Heart left ventricle (tissue), 16 donors: ENCODE measurements around the gene FEN1. TPM values are rescaled to one million over a fixed set of nuclear protein-coding genes. Genes with fewer than 3 reads are reported as not detected.

ENCODE experiments used
- ATAC-seq, 4 donors: fragments of 200-7000 bp; cut with Tn5 transposase; one replicate each; pipeline ENCODE4 v1.9.1; 2020 to 2022; ENCODE audit warnings: moderate library complexity in 4 of 4, mild to moderate bottlenecking in 3 of 4, moderate number of reproducible peaks in 1 of 4
- DNase-seq, 5 donors: peaks; one replicate each; pipeline ENCODE4 v3.0.0-alpha.2; 2020
- H3K27ac ChIP-seq, 12 donors: fragments of 200-600 bp; sonication (generic) in 4 of 12; one replicate each; pipeline versions ENCODE4 v1.5.0 to v1.8.0; 2016 to 2022; ENCODE audit warnings: mild to moderate bottlenecking in 2 of 12
- H3K27me3 ChIP-seq, 9 donors: fragments of 200-600 bp; sonication (generic) in 2 of 9; one replicate each; pipeline versions ENCODE4 v1.5.1 to v1.8.0; 2016 to 2022; ENCODE audit warnings: mild to moderate bottlenecking in 3 of 9
- H3K36me3 ChIP-seq, 9 donors: fragments of 200-600 bp; sonication (generic) in 2 of 9; one replicate each; pipeline versions ENCODE4 v1.5.0 to v1.8.0; 2018 to 2022; ENCODE audit warnings: mild to moderate bottlenecking in 2 of 9
- H3K4me1 ChIP-seq, 12 donors: fragments of 200-600 bp; sonication (generic) in 4 of 12; one replicate each; pipeline versions ENCODE4 v1.5.0 to v1.8.0; 2016 to 2022; ENCODE audit warnings: mild to moderate bottlenecking in 3 of 12
- H3K4me3 ChIP-seq, 12 donors: fragments of 200-600 bp; sonication (generic) in 4 of 12; one replicate each; pipeline versions ENCODE4 v1.5.0 to v1.8.0; 2017 to 2022; ENCODE audit warnings: mild to moderate bottlenecking in 9 of 12, moderate library complexity in 4 of 12
- H3K9me3 ChIP-seq, 12 donors: fragments of 200-600 bp; sonication (generic) in 4 of 12; one replicate each; pipeline versions ENCODE4 v1.5.0 to v1.8.0; 2016 to 2022; ENCODE audit warnings: mild to moderate bottlenecking in 1 of 12
- CTCF ChIP-seq, 12 donors: fragments of 200-600 bp; sonication (generic) in 4 of 12; IDR thresholded peaks; one replicate each; pipeline versions ENCODE4 v1.5.0 to v1.8.0; 2018 to 2022; ENCODE audit warnings: antibody characterized with exemption in 12 of 12, mild to moderate bottlenecking in 5 of 12
- POLR2A ChIP-seq, 2 donors: fragments of 450-650 bp; IDR thresholded peaks; one replicate each; pipeline ENCODE4 v1.6.1; 2017; ENCODE audit warnings: antibody characterized with exemption in 2 of 2, mild to moderate bottlenecking in 2 of 2, moderate library complexity in 2 of 2
- WGBS, 4 donors: extraction: QIAGEN DNeasy Blood & Tissue Kit in 2 of 4; methylation state at CpG; one replicate each; pipeline versions ENCODE4 v1.1.5 to v1.1.7; 2013 to 2018; 5-methylcytosine and 5-hydroxymethylcytosine counted together
- intact Hi-C, 10 donors: fragments of 100-400 bp; cut with DNase I; formaldehyde crosslinking; loops; one replicate each; pipeline versions ENCODE4 v1.11.1 to v1.14.2; 2022
- polyA plus RNA-seq, 2 donors: library from polyadenylated mRNA; stranded (reverse); fragments of 200-250 nt; gene quantifications; one replicate each; pipeline ENCODE4 v1.2.3, GENCODE V29; 2013
- total RNA-seq, 9 donors: library from RNA; depleted of rRNA in 2 of 9; stranded (reverse); fragments of >200 nt in 2 of 9; fragmentation: NEBNext Ultra II Directional in 3 of 9; extraction: Animal tissue kit (Norgen Biotek cat#: 25700) in 3 of 9; gene quantifications; one replicate each; pipeline versions ENCODE4 v1.1.0 to v1.2.4, GENCODE V29; 2016 to 2023
- donor health status: ischemic (EF 13 %, LVEDD 7.1; RV severe dilation, severe dysfunction).
- donor health status: healthy with polysubstance abuse.
- donor health status: DM: no; HTN: yes; CAD: no.
- donor health status: DM: no; HTN: no; CAD: no.
- donor health status: ischemic (EF 25% LVEDD 6.9; RV normal size, moderate dysfunction).
- donor health status: ischemic (EF 25% LVEDD 5.7; RV mildly dilated, moderate dysfunction).
- donor health status: healthy.
- donor health status: DM: yes; HTN: yes; CAD: no.
- donor health status: ischemic (EF 35%, LVEDD 5.7; RV mildly dilated, moderate dysfunction).
- donor health status: nonischemic (EF 11% LVEDD 7.7; RV severe dilation, severe dysfunction).
- donor health status: DM: yes; HTN: yes; CAD: no.
- donor health status: PGD.
- donor health status: ischemic (EF 29% LVEDD 5.4; RV normal size, mild dysfunction).
- donor health status: nonischemic (EF 23%, LVEDD 6.1; RV moderate dilation, normal function).

Gene FEN1
- total and polyA plus RNA-seq, 11 donors: 2.6 to 13.7 (median 6.8) TPM

GRCh38 chr11:61769946-61770683 lies 22.6 kb upstream of the FEN1 start:
- H3K27ac ChIP-seq: no peak overlapping the region
- intact Hi-C loops: no loop called here
- H3K9me3 ChIP-seq: no peaks in the 10 kb centered on the region
- no peaks in the 10 kb centered on the region for H3K36me3 ChIP-seq
- ATAC-seq (no peak), DNase-seq (no peak)
- H3K27me3 ChIP-seq: no peaks in the 10 kb centered on the region
- no peak overlapping the region for H3K4me3 ChIP-seq
- TF ChIP-seq CTCF (IDR thresholded peaks at IDR 0.05): no peak
- no peak for TF ChIP-seq POLR2A (IDR thresholded peaks at IDR 0.05)
- 84 to 91% (median 89%) methylated on average over 14 to 20 of the region's 20 CpGs for WGBS, 4 donors
- peaks cover 0 to 9% (median 0%) of the 10 kb centered on the region in 12 donors for H3K4me1 ChIP-seq

GRCh38 chr11:61771195-61771894 lies 21.4 kb upstream of the FEN1 start:
- Histone ChIP-seq H3K36me3 (no peaks in the 10 kb centered on the region), H3K9me3 (no peaks in the 10 kb centered on the region), H3K4me3 (no peak overlapping the region), H3K27ac (no peak overlapping the region), H3K27me3 (no peaks in the 10 kb centered on the region), H3K4me1 (peaks cover 0 to 9% (median 0%) of the 10 kb centered on the region in 12 donors)
- DNase-seq: no peak
- intact Hi-C loops: no loop called here
- 86 to 91% (median 90%) methylated on average over 13 to 15 of the region's 15 CpGs for WGBS, 4 donors
- no peak for ATAC-seq
- TF ChIP-seq CTCF (IDR thresholded peaks at IDR 0.05) (no peak), POLR2A (IDR thresholded peaks at IDR 0.05) (no peak)

GRCh38 chr11:61771985-61772455 lies 20.7 kb upstream of the FEN1 start:
- no peak overlapping the region for H3K4me3 ChIP-seq
- no peak for TF ChIP-seq POLR2A (IDR thresholded peaks at IDR 0.05)
- no peak for TF ChIP-seq CTCF (IDR thresholded peaks at IDR 0.05)
- DNase-seq: no peak
- ATAC-seq: no peak
- no peaks in the 10 kb centered on the region for H3K27me3 ChIP-seq
- H3K9me3 ChIP-seq: no peaks in the 10 kb centered on the region
- WGBS, 4 donors: 42 to 55% (median 46%) methylated on average over 2 to 7 of the region's 7 CpGs
- H3K27ac ChIP-seq: no peak overlapping the region
- peaks cover 0 to 11% (median 1%) of the 10 kb centered on the region in 12 donors for H3K4me1 ChIP-seq
- H3K36me3 ChIP-seq: no peaks in the 10 kb centered on the region
- intact Hi-C loops: no loop called here

- H3K9me3 ChIP-seq: no peaks in the 10 kb centered on the region
- 72 to 81% (median 78%) methylated on average over 10 of the region's 10 CpGs for WGBS, 4 donors
- peaks cover 0 to 20% (median 8%) of the 10 kb centered on the region in 12 donors for H3K4me1 ChIP-seq
- intact Hi-C loops: no loop called here
- no peak for TF ChIP-seq POLR2A (IDR thresholded peaks at IDR 0.05)
- TF ChIP-seq CTCF (IDR thresholded peaks at IDR 0.05): no peak
- no peak for ATAC-seq
- no peaks in the 10 kb centered on the region for H3K36me3 ChIP-seq
- no peak for DNase-seq
- no peak overlapping the region for H3K4me3 ChIP-seq
- H3K27ac ChIP-seq: no peak overlapping the region
- H3K27me3 ChIP-seq: no peaks in the 10 kb centered on the region
Measured at GRCh38 chr11:61773356-61773755, 19.4 kb upstream of the FEN1 start.
